Fibroblast of lung (primary cell): ENCODE results near the gene ZNF711. TPM values are rescaled to one million over a fixed set of nuclear protein-coding genes. Genes with fewer than 3 reads are reported as not detected.

Source experiments
- DNase-seq, 2 donors: peaks; one replicate each; pipeline versions ENCODE4 v3.0.0 to v3.0.0-alpha.2; 2010; ENCODE audit warnings: low read depth in 2 of 2
- H2AFZ ChIP-seq: 2 replicates; pipeline ENCODE4 v1.5.1; 2012; ENCODE audit warnings: low read length, control low read depth, inconsistent platforms
- H3K27ac ChIP-seq: 2 replicates; pipeline ENCODE4 v1.5.1; 2011; ENCODE audit warnings: low read length, control low read depth; ENCODE audit not compliant: insufficient read depth
- H3K27me3 ChIP-seq: 2 replicates; pipeline ENCODE4 v1.5.1; 2011; ENCODE audit warnings: mild to moderate bottlenecking, low read length; ENCODE audit not compliant: control insufficient read depth, insufficient read depth
- H3K36me3 ChIP-seq: 2 replicates; pipeline ENCODE4 v1.5.1; 2011; ENCODE audit warnings: low read length; ENCODE audit not compliant: control insufficient read depth, insufficient read depth
- H3K4me1 ChIP-seq: 2 replicates; pipeline ENCODE4 v1.5.1; 2011; ENCODE audit warnings: low read length; ENCODE audit not compliant: control insufficient read depth, insufficient read depth; ENCODE audit errors: extremely low read depth
- H3K4me2 ChIP-seq: 2 replicates; pipeline ENCODE4 v1.5.1; 2011; ENCODE audit warnings: low read length, control low read depth; ENCODE audit not compliant: insufficient read depth; ENCODE audit errors: extremely low read depth
- H3K4me3 ChIP-seq, 4 experiments: fragments of 200-600 bp in 1 of 4; sonication (generic) in 1 of 4; replicated peaks in 1 of 4; 2 replicates each; pipeline ENCODE4 v1.5.1; 2011 to 2016; ENCODE audit warnings: low read length in 4 of 4, low read depth in 3 of 4, mild to moderate bottlenecking in 3 of 4, control low read depth in 2 of 4, inconsistent platforms in 1 of 4, mixed read lengths in 1 of 4; ENCODE audit not compliant: insufficient read depth in 1 of 4; ENCODE audit errors: control extremely low read depth in 1 of 4
- H3K79me2 ChIP-seq: 2 replicates; pipeline ENCODE4 v1.5.1; 2012; ENCODE audit warnings: mild to moderate bottlenecking, low read length, inconsistent platforms; ENCODE audit not compliant: control insufficient read depth, insufficient read depth
- H3K9ac ChIP-seq: 2 replicates; pipeline ENCODE4 v1.5.1; 2011; ENCODE audit warnings: mild to moderate bottlenecking, low read length, control low read depth; ENCODE audit not compliant: insufficient read depth
- H3K9me3 ChIP-seq: 2 replicates; pipeline ENCODE4 v1.5.1; 2012; ENCODE audit warnings: low read depth, low read length; ENCODE audit not compliant: control insufficient read depth, insufficient read depth
- H4K20me1 ChIP-seq: 2 replicates; pipeline ENCODE4 v1.5.1; 2011; ENCODE audit warnings: low read length; ENCODE audit not compliant: control insufficient read depth, insufficient read depth; ENCODE audit errors: extremely low read depth
- EZH2 ChIP-seq: IDR thresholded peaks from 2 replicates; pipeline ENCODE4 v1.5.1; 2012; ENCODE audit warnings: low read length, control low read depth, mild to moderate bottlenecking; ENCODE audit errors: missing control alignments
- polyA plus RNA-seq, 2 donors: library from polyadenylated mRNA; depleted of rRNA in 1 of 2; stranded (reverse) in 1 of 2; unstranded in 1 of 2; fragments of >200 nt; gene quantifications; 2 replicates each; pipeline ENCODE4 v1.2.1, GENCODE V29; 2011 to 2012; ENCODE audit warnings: missing spikeins in 1 of 2
- total RNA-seq: library from RNA; depleted of rRNA; stranded (reverse); fragments of >200 nt; gene quantifications from 2 replicates; pipeline ENCODE4 v1.2.1, GENCODE V29; 2014
- TF ChIP-seq, protein P1 (sequence below), 2 donors: IDR thresholded peaks in 1 of 2; conservative IDR thresholded peaks in 1 of 2; 1 replicate in 1 of 2; 2 replicates in 1 of 2; pipeline ENCODE4 v1.5.1; 2011 to 2012; ENCODE audit warnings: low read length in 2 of 2, control low read depth in 1 of 2, inconsistent platforms in 1 of 2, low read depth in 1 of 2, mild to moderate bottlenecking in 1 of 2

Gene ZNF711
- total and polyA plus RNA-seq, 2 donors (not counting 1 experiment from before 2014, with no cell fraction given) = 0.42 to 0.50 TPM

DNA sequence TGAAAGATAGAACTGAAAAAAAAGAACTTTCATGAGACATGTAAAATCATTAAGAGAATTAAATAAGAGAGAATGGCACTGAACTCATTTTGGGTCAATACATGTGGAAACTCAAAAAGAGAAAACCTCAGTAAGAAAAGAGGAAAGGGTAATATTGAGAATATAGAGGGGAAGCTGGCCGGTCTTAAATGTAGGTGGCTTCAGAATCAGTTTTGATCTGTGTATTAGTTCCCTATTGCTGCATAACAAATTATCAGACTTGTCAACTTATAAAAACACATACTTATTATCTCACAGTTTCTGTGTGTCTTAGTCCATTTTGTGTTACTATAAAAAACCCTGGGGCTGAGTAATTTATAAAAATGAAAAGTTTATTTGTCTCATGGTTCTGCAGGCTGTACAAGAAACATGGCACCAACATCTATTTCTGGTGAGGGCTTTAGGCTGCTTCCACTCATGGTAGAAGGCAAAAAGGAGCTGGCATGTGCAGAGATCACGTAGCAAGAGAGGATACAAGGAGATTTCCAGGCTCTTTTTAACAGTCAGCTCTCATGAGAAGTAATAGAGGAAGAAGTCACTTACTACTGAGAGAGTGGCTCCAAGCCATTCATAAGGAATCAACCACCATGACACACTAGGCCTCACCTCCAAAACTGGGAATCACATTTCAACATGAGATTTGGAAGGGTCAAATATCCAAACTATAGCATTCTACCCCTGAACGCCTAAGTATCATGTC is 29.8 kb upstream of the ZNF711 start:
- Histone ChIP-seq H3K36me3 (no peaks in the 10 kb centered on the region), H3K27ac (no peak overlapping the region), H3K27me3 (no peaks in the 10 kb centered on the region), H3K79me2 (no peaks in the 10 kb centered on the region), H3K9me3 (no peaks in the 10 kb centered on the region), H3K4me2 (no peak overlapping the region), H3K4me1 (no peaks in the 10 kb centered on the region), H3K9ac (no peak overlapping the region), H4K20me1 (no peaks in the 10 kb centered on the region), H2AFZ (no peak overlapping the region), H3K4me3 (no peak overlapping the region)
- no peak for DNase-seq
- TF ChIP-seq, protein P1, sequence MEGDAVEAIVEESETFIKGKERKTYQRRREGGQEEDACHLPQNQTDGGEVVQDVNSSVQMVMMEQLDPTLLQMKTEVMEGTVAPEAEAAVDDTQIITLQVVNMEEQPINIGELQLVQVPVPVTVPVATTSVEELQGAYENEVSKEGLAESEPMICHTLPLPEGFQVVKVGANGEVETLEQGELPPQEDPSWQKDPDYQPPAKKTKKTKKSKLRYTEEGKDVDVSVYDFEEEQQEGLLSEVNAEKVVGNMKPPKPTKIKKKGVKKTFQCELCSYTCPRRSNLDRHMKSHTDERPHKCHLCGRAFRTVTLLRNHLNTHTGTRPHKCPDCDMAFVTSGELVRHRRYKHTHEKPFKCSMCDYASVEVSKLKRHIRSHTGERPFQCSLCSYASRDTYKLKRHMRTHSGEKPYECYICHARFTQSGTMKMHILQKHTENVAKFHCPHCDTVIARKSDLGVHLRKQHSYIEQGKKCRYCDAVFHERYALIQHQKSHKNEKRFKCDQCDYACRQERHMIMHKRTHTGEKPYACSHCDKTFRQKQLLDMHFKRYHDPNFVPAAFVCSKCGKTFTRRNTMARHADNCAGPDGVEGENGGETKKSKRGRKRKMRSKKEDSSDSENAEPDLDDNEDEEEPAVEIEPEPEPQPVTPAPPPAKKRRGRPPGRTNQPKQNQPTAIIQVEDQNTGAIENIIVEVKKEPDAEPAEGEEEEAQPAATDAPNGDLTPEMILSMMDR (conservative IDR thresholded peaks at IDR 0.05 in 1 of 2, IDR thresholded peaks at IDR 0.05 in 1 of 2; ENCODE audit: low read depth in 1 of 2, low read length in 2 of 2) = no peak
- no peak for TF ChIP-seq EZH2

DNA sequence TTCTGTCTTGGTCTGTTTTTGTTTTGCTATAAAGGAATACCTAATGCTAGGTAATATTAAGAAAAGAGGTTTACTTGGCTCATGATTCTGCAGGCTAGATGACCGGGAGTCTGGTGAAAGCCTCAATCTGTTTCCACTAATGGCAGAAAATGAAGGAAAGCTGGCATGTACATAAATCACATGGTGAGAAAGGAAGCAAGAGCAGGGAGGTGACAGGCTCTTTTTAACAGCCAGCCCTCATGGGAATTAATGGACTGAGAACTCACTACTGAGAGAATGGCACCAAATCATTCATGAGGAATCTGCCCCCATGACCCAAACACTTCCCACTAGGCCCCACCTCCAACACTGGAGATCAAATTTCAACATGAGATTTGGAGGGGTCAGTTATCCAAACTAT is 27.8 kb upstream of the ZNF711 start:
- H2AFZ ChIP-seq = no peak overlapping the region
- no peaks in the 10 kb centered on the region for H3K9me3 ChIP-seq
- no peaks in the 10 kb centered on the region for H4K20me1 ChIP-seq
- H3K9ac ChIP-seq = no peak overlapping the region
- no peaks in the 10 kb centered on the region for H3K27me3 ChIP-seq
- H3K79me2 ChIP-seq = no peaks in the 10 kb centered on the region
- TF ChIP-seq EZH2 = no peak
- TF ChIP-seq, protein P1 (conservative IDR thresholded peaks at IDR 0.05 in 1 of 2, IDR thresholded peaks at IDR 0.05 in 1 of 2; ENCODE audit: low read depth in 1 of 2, low read length in 2 of 2) = no peak
- H3K4me3 ChIP-seq = no peak overlapping the region
- no peak for DNase-seq
- H3K27ac ChIP-seq = no peak overlapping the region
- H3K4me2 ChIP-seq = no peak overlapping the region
- H3K4me1 ChIP-seq = no peaks in the 10 kb centered on the region
- no peaks in the 10 kb centered on the region for H3K36me3 ChIP-seq

DNA sequence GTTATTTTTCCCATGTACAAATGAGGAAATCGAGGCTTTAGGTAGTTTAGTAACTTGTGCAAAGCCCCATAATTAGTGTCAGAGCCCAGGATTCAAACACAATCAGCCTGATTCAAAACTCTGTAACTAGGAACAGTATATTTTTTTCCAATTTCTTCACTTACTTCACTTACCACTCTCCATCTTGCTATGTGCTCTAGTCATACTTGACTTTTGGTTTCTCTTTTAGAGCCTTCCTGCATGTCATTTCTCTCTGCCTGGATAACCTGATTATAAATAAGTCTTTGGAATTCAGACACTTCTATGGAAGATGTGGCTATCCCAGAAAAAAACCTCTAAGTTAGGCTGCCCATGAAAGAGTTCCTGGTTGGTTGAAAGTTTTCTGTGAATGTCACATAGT is 22.4 kb upstream of the ZNF711 start:
- H3K4me1 ChIP-seq = no peaks in the 10 kb centered on the region
- no peak overlapping the region for H3K9ac ChIP-seq
- H3K79me2 ChIP-seq = no peaks in the 10 kb centered on the region
- H2AFZ ChIP-seq = no peak overlapping the region
- no peaks in the 10 kb centered on the region for H3K9me3 ChIP-seq
- no peaks in the 10 kb centered on the region for H4K20me1 ChIP-seq
- no peak overlapping the region for H3K4me3 ChIP-seq
- DNase-seq = no peak
- H3K36me3 ChIP-seq = no peaks in the 10 kb centered on the region
- no peak overlapping the region for H3K27ac ChIP-seq
- TF ChIP-seq EZH2 = no peak
- TF ChIP-seq, protein P1 (conservative IDR thresholded peaks at IDR 0.05 in 1 of 2, IDR thresholded peaks at IDR 0.05 in 1 of 2; ENCODE audit: low read depth in 1 of 2, low read length in 2 of 2) = no peak
- no peak overlapping the region for H3K4me2 ChIP-seq
- no peaks in the 10 kb centered on the region for H3K27me3 ChIP-seq
